GM20000 (cell line): Measurements from ENCODE around the gene KIAA0753.
"Not testable (repeated sequence)": the region's sequence is repeated elsewhere in the genome, so short reads cannot be mapped to it uniquely, and the experiment has no call there.

Experiments used
- DNase-seq: peaks from one replicate; pipeline ENCODE4 v3.0.0; 2012; ENCODE audit warnings: low spot score
- TF ChIP-seq, protein P1 (sequence below): IDR thresholded peaks from 2 replicates; pipeline ENCODE4 v1.5.1; 2012; ENCODE audit warnings: mild to moderate bottlenecking, control low read depth; ENCODE audit errors: extremely low read depth, missing control alignments

Gene KIAA0753

GRCh38 chr17:6596081-6596480, 44.4 kb downstream of the KIAA0753 start:
- TF ChIP-seq, protein P1, sequence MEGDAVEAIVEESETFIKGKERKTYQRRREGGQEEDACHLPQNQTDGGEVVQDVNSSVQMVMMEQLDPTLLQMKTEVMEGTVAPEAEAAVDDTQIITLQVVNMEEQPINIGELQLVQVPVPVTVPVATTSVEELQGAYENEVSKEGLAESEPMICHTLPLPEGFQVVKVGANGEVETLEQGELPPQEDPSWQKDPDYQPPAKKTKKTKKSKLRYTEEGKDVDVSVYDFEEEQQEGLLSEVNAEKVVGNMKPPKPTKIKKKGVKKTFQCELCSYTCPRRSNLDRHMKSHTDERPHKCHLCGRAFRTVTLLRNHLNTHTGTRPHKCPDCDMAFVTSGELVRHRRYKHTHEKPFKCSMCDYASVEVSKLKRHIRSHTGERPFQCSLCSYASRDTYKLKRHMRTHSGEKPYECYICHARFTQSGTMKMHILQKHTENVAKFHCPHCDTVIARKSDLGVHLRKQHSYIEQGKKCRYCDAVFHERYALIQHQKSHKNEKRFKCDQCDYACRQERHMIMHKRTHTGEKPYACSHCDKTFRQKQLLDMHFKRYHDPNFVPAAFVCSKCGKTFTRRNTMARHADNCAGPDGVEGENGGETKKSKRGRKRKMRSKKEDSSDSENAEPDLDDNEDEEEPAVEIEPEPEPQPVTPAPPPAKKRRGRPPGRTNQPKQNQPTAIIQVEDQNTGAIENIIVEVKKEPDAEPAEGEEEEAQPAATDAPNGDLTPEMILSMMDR = no peak
- no peak for DNase-seq

DNA sequence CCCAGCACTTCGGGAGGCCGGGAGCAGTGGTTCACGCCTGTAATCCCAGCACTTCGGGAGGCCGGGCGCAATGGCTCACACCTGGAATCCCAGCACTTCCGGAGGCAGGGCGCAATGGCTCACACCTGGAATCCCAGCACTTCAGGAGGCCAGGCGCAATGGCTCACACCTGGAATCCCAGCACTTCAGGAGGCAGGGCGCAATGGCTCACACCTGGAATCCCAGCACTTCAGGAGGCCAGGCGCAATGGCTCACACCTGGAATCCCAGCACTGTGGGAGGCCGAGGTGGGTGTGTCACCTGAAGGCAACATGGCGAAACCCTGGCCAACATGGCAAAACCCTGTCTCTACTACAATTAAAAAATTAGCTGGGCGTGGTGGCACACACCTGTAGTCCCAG, 47.1 kb downstream of the KIAA0753 start:
- DNase-seq = not testable (repeated sequence)

GRCh38 chr17:6592173-6592572, 48.3 kb downstream of the KIAA0753 start:
- no peak for DNase-seq
- TF ChIP-seq, protein P1 = no peak

- DNase-seq = no peak
- TF ChIP-seq, protein P1 = no peak
These were observed 48.8 kb downstream of the KIAA0753 start for GRCh38 chr17:6591599-6592158.

GRCh38 chr17:6589266-6589946, 51.1 kb downstream of the KIAA0753 start:
- TF ChIP-seq, protein P1 = no peak
- no peak for DNase-seq

DNA sequence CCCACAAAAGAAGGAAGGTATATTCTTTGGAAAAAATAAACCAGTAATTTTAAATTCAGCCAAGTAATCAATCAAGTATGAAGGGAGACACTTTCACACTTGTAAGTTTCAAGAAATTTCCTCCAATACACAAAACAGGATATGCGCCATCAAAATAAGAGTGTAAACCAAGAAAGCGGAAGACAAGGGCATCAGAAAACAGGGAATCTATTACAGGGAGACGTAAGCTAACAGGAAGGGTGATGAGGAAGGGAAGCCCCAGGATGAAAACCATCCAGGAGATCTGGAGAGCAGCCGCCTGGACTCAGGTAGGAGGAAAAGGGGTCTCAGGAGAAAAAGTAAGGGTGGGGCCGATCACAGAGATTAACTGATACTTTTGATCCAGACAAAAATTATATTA, 52.3 kb downstream of the KIAA0753 start:
- DNase-seq = no peak
- TF ChIP-seq, protein P1 = no peak

DNA sequence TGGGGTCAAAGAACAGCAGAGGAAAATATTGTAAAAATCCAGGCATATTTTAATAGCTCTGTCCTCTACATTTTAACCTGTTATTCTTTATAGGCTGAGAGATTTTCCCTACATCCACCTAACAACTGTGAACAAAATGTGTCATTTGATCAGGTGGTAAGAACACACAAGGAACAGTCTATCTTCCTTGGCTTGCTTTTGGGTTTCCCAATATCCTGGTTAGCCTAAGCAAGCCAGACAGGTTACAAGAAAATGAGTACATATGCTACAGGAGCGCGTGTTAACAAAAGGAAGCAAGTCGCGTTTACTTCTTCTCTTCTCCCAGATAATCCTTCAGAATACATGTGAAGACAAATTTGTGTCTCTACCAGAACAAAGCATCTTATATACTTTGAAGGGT, 53.2 kb downstream of the KIAA0753 start:
- TF ChIP-seq, protein P1 = no peak
- no peak for DNase-seq

GRCh38 chr17:6583411-6583810, 57.1 kb downstream of the KIAA0753 start:
- DNase-seq = no peak
- TF ChIP-seq, protein P1 = no peak
